Cardiac muscle cell (in vitro differentiated cells and primary cell): ENCODE results near the gene MUC20. TPM values are rescaled to one million over a fixed set of nuclear protein-coding genes. Genes with fewer than 3 reads are reported as not detected.

Source experiments
- DNase-seq, 2 donors: peaks; one replicate each; pipeline versions ENCODE4 v3.0.0 to v3.0.0-alpha.2; 2010 to 2017; ENCODE audit warnings: low read depth in 1 of 2, low spot score in 1 of 2
- H3K27ac ChIP-seq: fragments of 200-600 bp; sonication (generic); 2 replicates; pipeline ENCODE4 v1.5.1; 2016
- H3K27me3 ChIP-seq: fragments of 200-600 bp; sonication (generic); 2 replicates; pipeline ENCODE4 v1.6.0; 2016; ENCODE audit warnings: control low read depth
- H3K36me3 ChIP-seq: fragments of 200-600 bp; sonication (generic); 2 replicates; pipeline ENCODE4 v1.5.1; 2016; ENCODE audit warnings: control low read depth
- H3K4me1 ChIP-seq: fragments of 200-600 bp; sonication (generic); 2 replicates; pipeline ENCODE4 v1.8.1; 2017; ENCODE audit warnings: low read depth, mild to moderate bottlenecking, mixed run types
- H3K4me3 ChIP-seq: fragments of 200-600 bp; sonication (generic); 2 replicates; pipeline ENCODE4 v1.5.1; 2016; ENCODE audit warnings: mild to moderate bottlenecking
- H3K9me3 ChIP-seq: fragments of 200-600 bp; sonication (generic); 2 replicates; pipeline ENCODE4 v1.5.1; 2017; ENCODE audit warnings: low read depth, mild to moderate bottlenecking, control low read depth
- CTCF ChIP-seq: IDR thresholded peaks from 2 replicates; pipeline ENCODE4 v1.5.1; 2012; ENCODE audit warnings: low read depth, mild to moderate bottlenecking, low read length
- polyA plus RNA-seq: library from polyadenylated mRNA; unstranded; fragments of >200 nt; fragmentation: Nextera tagmentation; extraction: Ambion mirVana; gene quantifications from 2 replicates; pipeline ENCODE4 v1.2.1, GENCODE V29; 2016
- total RNA-seq: library from RNA; depleted of rRNA; stranded (reverse); fragments of >200 nt; gene quantifications from 2 replicates; pipeline ENCODE4 v1.2.3, GENCODE V29; 2016

Gene MUC20
- total and polyA plus RNA-seq, 2 experiments from 2014 or later: 5.5 to 8.7 TPM

DNA sequence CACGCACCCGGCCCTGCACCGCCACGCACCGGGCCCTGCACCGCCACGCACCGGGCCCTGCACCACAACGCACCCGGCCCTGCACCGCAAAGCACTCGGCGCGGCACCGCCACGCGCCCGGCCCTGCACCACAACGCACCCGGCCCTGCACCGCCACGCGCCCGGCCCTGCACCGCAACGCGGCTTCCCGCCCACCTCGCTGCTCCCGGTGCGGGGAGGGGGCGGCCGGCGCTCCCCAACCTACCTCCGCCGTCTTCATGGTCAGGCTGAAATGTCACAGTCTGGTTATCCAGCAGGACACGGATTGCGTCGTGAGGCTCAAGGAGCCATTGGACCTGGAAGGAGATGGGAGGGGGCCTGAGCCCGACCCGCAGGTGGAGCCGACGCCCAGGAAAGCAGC lies 41.8 kb downstream of the MUC20 start:
- Histone ChIP-seq H3K9me3 (no peaks in the 10 kb centered on the region), H3K27ac (no peak overlapping the region), H3K27me3 (no peaks in the 10 kb centered on the region), H3K36me3 (no peaks in the 10 kb centered on the region), H3K4me1 (no peaks in the 10 kb centered on the region), H3K4me3 (no peak overlapping the region)
- no peak for TF ChIP-seq CTCF
- DNase-seq: no peak

DNA sequence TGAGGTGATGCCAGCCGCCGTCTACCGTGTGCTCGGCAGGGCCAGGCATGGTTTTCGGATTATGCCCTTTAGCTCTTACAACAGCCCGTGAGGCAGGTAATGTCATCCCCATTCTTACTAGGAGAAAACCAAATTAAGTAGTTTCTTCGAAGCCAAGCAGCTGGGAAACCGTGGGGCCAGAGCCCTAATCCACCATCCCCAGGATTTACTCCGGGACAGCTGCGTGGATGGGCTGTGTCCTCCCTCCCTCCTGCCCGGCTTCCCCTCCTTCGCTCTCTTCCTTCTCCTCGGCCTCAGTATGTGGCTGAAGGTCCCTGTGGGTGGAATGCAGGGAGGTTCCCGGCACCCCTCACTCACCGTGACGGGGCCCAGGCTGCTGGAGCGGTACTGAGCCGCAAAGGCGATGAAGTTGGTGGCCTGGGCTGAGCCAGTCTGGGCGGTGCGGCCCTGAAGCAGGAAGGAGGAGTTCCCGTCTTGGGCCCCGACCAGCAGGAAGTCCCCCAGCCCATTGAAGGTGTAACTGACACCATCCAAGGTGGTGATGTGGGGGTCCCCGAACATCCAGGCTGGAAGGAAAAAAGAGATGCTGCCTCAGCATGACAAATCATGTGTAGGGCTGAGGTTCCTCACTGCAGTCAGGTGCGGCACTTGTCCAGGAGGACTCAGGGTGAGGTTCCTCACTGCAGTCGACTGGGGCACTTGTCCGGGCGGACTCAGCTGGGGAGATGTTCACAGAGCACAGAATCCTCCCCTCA lies 42.5 kb downstream of the MUC20 start:
- H3K9me3 ChIP-seq: no peaks in the 10 kb centered on the region
- no peak for TF ChIP-seq CTCF
- no peak overlapping the region for H3K27ac ChIP-seq
- no peaks in the 10 kb centered on the region for H3K36me3 ChIP-seq
- H3K4me1 ChIP-seq: no peaks in the 10 kb centered on the region
- no peak overlapping the region for H3K4me3 ChIP-seq
- H3K27me3 ChIP-seq: no peaks in the 10 kb centered on the region
- no peak for DNase-seq

DNA sequence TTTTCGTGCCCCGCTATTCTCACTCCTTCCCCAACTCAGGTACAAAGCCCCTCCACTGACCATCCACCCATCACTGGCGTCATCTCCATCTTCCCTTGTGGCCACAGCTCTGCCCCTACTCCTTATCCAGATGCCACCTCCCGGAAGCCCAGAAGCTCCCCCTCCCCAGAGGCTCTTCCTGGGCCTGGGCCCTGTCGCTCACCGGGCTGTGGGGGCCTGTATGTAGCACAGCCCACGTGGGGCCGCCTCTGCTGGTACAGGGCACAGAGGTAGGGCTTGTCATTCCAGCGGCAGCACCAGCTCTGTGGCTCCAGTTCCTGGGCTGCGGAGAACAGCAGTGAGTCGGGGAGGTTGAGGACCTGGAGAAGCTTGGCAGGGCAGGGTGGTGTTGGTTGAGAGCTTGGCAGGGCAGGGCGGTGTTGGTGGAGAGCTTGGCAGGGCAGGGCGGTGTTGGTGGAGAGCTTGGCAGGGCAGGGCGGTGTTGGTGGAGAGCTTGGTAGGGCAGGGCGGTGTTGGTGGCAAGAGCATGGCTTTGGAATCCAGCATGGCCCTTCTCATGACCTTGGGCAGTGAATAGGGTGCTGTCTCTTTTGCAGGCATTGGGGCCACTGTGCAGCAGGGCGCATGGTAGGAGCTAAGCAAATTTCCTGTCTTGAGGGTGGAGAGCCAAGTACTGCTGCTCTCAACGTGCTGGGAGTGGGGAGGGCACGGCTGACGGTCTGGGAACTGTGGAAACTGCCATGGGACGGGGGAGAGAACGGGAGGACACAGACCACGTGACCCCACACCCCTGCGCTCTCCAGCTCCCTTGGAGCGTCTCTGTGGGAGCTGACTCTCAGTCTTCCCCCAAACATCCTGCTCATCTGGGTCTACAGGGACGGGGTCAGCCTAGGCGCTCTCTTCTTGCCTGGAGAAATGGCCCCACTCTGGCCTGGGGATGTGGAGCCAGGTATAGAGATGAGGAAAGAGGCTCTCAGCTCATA lies 43.4 kb downstream of the MUC20 start:
- H3K9me3 ChIP-seq: no peaks in the 10 kb centered on the region
- no peak for DNase-seq
- no peaks in the 10 kb centered on the region for H3K4me1 ChIP-seq
- no peak overlapping the region for H3K4me3 ChIP-seq
- no peak for TF ChIP-seq CTCF
- no peak overlapping the region for H3K27ac ChIP-seq
- no peaks in the 10 kb centered on the region for H3K27me3 ChIP-seq
- H3K36me3 ChIP-seq: no peaks in the 10 kb centered on the region

- no peaks in the 10 kb centered on the region for H3K4me1 ChIP-seq
- DNase-seq: no peak
- H3K9me3 ChIP-seq: no peaks in the 10 kb centered on the region
- H3K4me3 ChIP-seq: no peak overlapping the region
- no peak overlapping the region for H3K27ac ChIP-seq
- H3K27me3 ChIP-seq: no peaks in the 10 kb centered on the region
- TF ChIP-seq CTCF: no peak
- no peaks in the 10 kb centered on the region for H3K36me3 ChIP-seq
These were observed 44.4 kb downstream of the MUC20 start for GRCh38 chr3:195764961-195765706.

DNA sequence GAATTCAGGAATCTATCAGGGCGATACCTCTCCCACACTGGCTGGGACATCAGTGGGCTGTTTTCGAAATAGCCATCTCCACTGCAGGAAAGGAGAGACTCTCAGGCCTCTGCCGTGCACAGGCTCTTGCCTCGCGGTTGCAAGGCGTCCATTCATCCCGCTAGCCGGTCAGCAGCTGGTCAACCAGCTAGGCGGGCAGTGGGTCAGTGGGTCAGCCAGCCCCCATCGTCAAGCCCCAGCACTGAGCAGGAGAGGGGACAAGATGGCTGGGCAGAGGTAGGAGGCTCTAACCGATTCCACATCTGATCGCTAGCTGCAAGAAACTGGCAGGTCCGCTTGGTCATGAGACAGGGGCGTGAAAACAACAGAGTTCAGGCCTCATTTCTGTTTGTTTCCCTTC lies 45.9 kb downstream of the MUC20 start:
- DNase-seq: no peak
- no peak overlapping the region for H3K27ac ChIP-seq
- H3K9me3 ChIP-seq: no peaks in the 10 kb centered on the region
- H3K4me1 ChIP-seq: no peaks in the 10 kb centered on the region
- H3K4me3 ChIP-seq: no peak overlapping the region
- no peak for TF ChIP-seq CTCF
- no peaks in the 10 kb centered on the region for H3K27me3 ChIP-seq
- H3K36me3 ChIP-seq: no peaks in the 10 kb centered on the region
